Activated B cell treated with CpG ODN at 0.5 μM for 24 hours (primary cell): ENCODE measurements around the gene HOXA9. TPM values are rescaled to one million over a fixed set of nuclear protein-coding genes. Genes with fewer than 3 reads are reported as not detected.

Source experiments
- ATAC-seq: fragments of 200-7000 bp; cut with Tn5 transposase; one replicate; pipeline ENCODE4 v1.10.0; 2021; ENCODE audit warnings: low read depth, mild to moderate bottlenecking, moderate library complexity
- CTCF ChIA-PET: fragments of 350-600 bp; sonication (Branson Sonifier 250); formaldehyde crosslinking; loops from one replicate; lab custom pipeline; 2021; ENCODE audit warnings: antibody characterized with exemption; lab: Charles Lee
- POLR2A ChIA-PET: fragments of 350-600 bp; sonication (Branson Sonifier 250); formaldehyde crosslinking; loops from one replicate; lab custom pipeline; 2021; ENCODE audit warnings: antibody characterized with exemption; lab: Charles Lee
- DNase-seq: peaks from one replicate; pipeline ENCODE4 v3.0.0; 2022
- H3K27ac Mint-ChIP-seq: one replicate; pipeline ENCODE4 v1.8.0; 2020; ENCODE audit warnings: mixed read lengths
- H3K27me3 Mint-ChIP-seq: one replicate; pipeline ENCODE4 v1.8.0; 2021; ENCODE audit warnings: mixed read lengths
- H3K36me3 Mint-ChIP-seq: one replicate; pipeline ENCODE4 v1.8.0; 2021; ENCODE audit warnings: low read depth, mixed read lengths
- H3K4me1 Mint-ChIP-seq: one replicate; pipeline ENCODE4 v1.8.0; 2021; ENCODE audit warnings: mixed read lengths
- H3K4me3 Mint-ChIP-seq: one replicate; pipeline ENCODE4 v1.8.0; 2020; ENCODE audit warnings: mild to moderate bottlenecking, mixed read lengths
- H3K9me3 Mint-ChIP-seq: one replicate; pipeline ENCODE4 v1.8.0; 2020; ENCODE audit warnings: mixed read lengths
- intact Hi-C: fragments of 100-400 bp; cut with micrococcal nuclease; formaldehyde crosslinking; loops from one replicate; pipeline ENCODE4 v1.15.1; 2024
- total RNA-seq: library from RNA; stranded (reverse); gene quantifications from 2 replicates; pipeline ENCODE4 v1.2.3, GENCODE V29; 2022
- TF ChIP-seq, protein P1 (sequence below): fragments of 200-600 bp; IDR thresholded peaks from one replicate; pipeline ENCODE4 v1.8.0; 2022; ENCODE audit warnings: antibody characterized with exemption, mild to moderate bottlenecking

HOXA9 gene
- total RNA-seq, 1 donor from 2014 or later = not detected

DNA sequence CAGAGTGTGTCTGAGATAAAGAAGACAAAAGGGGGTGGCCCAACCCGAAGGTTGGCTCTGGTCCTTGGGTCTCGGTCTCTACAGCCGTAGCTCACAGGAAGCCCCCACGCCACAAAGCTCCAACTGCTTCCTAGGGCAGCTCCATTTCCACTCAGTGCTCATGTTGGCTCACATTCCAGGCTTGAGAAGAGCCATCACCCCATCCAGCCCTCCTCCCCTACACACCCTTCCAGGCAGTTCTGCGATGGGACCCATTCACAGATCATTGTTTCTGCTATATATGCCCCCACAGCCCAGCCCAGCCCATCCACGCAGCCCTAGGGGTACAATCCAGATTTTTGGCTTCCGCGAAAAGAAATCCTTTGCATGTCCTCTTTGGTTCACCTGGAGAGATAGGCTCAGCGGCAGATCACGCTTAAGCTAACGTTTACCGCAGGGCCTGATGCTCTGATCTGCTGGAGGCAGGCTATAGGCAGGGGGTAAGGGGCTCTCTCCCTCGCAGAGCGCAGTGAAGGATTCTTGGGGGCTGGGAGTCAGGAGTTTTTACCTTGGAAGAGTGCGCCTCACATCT is 25.9 kb upstream of the HOXA9 start:
- Mint-ChIP-seq H3K27me3 (peaks cover 73% of the 10 kb centered on the region), H3K4me3 (no peak overlapping the region), H3K36me3 (no peaks in the 10 kb centered on the region), H3K27ac (no peak overlapping the region), H3K4me1 (peaks cover 34% of the 10 kb centered on the region), H3K9me3 (no peaks in the 10 kb centered on the region)
- intact Hi-C loops = loop anchor here (10.0 kb wide), 2 partner anchors 1084 to 1764 kb away; partner anchors contain the start of gene TRIL
- DNase-seq (peak; percentile 12), ATAC-seq (no peak)
- POLR2A ChIA-PET = interaction anchor here (1.3 kb wide), 1 partner anchor 20 kb away, joined by 3 read pairs; no protein-coding TSS in a partner anchor
- TF ChIP-seq, protein P1, sequence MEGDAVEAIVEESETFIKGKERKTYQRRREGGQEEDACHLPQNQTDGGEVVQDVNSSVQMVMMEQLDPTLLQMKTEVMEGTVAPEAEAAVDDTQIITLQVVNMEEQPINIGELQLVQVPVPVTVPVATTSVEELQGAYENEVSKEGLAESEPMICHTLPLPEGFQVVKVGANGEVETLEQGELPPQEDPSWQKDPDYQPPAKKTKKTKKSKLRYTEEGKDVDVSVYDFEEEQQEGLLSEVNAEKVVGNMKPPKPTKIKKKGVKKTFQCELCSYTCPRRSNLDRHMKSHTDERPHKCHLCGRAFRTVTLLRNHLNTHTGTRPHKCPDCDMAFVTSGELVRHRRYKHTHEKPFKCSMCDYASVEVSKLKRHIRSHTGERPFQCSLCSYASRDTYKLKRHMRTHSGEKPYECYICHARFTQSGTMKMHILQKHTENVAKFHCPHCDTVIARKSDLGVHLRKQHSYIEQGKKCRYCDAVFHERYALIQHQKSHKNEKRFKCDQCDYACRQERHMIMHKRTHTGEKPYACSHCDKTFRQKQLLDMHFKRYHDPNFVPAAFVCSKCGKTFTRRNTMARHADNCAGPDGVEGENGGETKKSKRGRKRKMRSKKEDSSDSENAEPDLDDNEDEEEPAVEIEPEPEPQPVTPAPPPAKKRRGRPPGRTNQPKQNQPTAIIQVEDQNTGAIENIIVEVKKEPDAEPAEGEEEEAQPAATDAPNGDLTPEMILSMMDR = no peak
- CTCF ChIA-PET = interaction anchor here (1.2 to 1.9 kb wide), 2 partner anchors 12 to 41 kb away, joined by 5 to 6 read pairs; no protein-coding TSS in a partner anchor

DNA sequence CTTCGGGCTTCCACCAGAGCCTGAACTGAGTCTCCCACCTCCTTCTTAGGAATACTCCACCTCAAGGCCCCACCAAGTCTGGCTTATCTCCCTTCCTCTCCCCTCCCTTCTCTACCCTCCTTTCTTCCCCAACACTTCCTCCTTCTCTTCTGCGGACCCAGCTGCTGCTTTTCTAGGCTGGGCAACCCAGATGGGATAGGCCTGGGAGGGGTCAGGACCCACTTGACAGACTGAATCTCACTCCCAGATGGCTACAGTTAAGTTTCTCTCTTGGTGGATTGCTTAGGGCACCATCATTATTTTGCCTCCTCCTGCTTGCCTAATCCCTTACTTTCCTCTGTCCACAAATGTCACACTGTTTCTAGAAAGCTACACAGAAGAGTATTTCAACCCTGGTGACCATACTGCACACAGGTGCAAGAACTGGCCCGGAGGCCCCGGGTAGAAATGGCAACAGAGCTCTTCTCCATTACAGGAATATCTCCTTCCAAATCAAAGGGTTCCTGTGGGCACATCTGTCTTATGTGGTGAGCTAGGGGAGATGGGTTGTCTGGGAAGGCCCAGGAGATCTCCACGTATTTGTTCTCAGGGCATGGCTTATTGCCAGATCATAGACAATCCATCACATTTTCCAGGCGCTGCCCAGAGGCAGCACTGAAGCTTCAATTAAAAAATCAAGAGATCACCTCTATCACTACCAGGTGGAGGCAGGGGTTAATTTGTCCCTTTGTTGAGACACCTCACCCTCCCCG is 24.8 kb upstream of the HOXA9 start:
- intact Hi-C loops = loop anchor here (5.0 to 10.0 kb wide), 3 partner anchors 1085 to 1765 kb away; partner anchors contain the start of gene TRIL
- ATAC-seq (no peak), DNase-seq (peak; percentile 10)
- CTCF ChIA-PET = interaction anchor here (0.8 to 1.9 kb wide), 3 partner anchors 11 to 40 kb away, joined by 4 to 6 read pairs (median 5); no protein-coding TSS in a partner anchor
- Mint-ChIP-seq H3K9me3 (no peaks in the 10 kb centered on the region), H3K36me3 (no peaks in the 10 kb centered on the region), H3K27me3 (peaks cover 78% of the 10 kb centered on the region), H3K27ac (no peak overlapping the region), H3K4me1 (peaks cover 43% of the 10 kb centered on the region), H3K4me3 (no peak overlapping the region)
- POLR2A ChIA-PET = interaction anchor here (1.3 kb wide), 1 partner anchor 19 kb away, joined by 3 read pairs; no protein-coding TSS in a partner anchor
- TF ChIP-seq, protein P1 = no peak

DNA sequence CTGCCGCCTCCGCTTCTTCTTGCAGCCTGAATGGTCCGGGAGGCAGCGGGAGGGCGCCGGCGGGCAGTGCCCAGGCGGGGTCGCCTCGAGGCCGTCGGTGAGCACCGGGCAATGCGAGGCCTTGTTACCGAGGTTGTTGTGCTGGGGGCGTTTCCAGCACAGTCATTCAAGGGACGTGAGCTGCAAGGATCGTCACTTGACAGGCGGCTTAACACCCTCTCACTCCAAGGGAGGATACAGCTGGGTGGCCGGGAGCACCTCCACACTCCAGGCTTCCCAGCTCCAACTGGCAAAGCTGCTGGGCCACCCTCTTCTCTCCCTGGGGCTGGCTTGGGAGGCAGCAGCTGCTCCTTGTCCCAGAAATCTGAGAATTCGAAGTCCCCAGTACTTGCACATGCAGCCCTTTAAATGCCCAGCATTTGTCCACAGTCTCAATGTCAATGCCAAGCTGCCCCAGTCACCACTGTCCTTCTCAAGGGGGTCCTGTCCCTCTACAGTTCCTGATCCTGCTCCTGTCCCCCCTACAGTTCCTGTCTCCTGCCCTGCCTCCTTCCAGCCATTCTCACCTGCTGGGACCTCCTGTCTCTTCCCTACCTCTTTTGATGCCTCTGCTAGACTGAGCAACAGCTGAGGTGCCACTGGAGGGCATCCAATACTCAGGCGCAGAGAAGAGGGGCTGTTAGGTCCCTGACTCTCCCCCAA is 24.1 kb upstream of the HOXA9 start:
- CTCF ChIA-PET = interaction anchor here (1.9 kb wide), 1 partner anchor 10 kb away, joined by 5 read pairs; no protein-coding TSS in a partner anchor
- Mint-ChIP-seq H3K36me3 (no peaks in the 10 kb centered on the region), H3K27ac (no peak overlapping the region), H3K4me3 (no peak overlapping the region), H3K9me3 (no peaks in the 10 kb centered on the region), H3K4me1 (peaks cover 50% of the 10 kb centered on the region), H3K27me3 (peaks cover 78% of the 10 kb centered on the region)
- POLR2A ChIA-PET = no interaction called here
- TF ChIP-seq, protein P1 = no peak
- intact Hi-C loops = loop anchor here (5.0 kb wide), 1 partner anchor 1327 kb away; no protein-coding TSS in a partner anchor
- no peak for ATAC-seq
- DNase-seq = peak; percentile 14

DNA sequence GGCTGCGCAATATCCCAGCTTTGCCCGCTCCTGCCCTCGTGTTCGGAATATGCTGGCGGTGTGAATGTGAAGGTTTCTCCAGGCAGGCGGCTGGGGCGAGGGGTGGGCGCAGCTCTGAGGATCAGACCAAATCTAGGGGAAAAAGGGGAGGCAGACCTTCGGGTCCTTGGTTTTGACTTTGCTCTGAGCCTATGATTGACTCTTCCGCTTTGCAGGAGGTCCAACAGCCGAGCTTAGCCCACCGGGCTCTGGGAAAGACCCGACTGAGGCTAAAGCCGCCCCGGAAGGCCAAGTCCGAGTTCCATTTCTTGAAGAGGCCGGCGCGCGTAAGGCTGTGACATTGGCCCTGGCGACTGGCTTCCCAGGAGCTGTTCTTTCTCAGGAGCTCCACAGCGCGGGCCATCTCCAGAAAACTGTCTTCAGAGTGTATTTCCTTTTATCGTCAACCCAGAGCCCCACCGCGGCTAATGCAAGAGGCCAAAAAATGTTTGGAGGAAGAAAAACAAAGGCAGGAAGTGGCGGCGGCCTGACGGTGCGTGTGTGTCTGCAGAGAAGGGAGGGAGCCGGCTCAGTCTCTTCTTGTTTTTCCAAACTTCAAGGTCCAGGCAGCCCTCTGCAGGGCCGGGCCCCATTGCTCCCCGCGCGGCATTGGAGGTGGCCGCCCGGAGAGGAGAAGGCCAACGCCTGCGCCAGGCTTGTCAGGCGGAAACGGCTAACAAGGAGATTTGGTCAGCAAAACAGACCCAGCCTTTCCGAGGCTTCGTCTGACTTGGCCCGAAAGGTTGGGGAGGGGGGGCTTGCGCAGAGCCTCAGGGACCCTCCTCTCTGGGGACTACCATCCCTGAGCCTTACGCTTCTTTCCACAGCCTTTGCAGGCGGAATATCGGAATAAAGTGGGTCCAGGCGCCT is 23.3 kb upstream of the HOXA9 start:
- Mint-ChIP-seq H3K4me3 (peak overlapping the region; percentile 69), H3K27me3 (peaks cover 76% of the 10 kb centered on the region), H3K36me3 (no peaks in the 10 kb centered on the region), H3K9me3 (no peaks in the 10 kb centered on the region), H3K4me1 (peaks cover 54% of the 10 kb centered on the region), H3K27ac (no peak overlapping the region)
- TF ChIP-seq, protein P1 = no peak
- ATAC-seq (no peak), DNase-seq (peak; percentile 36)
- ChIA-PET POLR2A (interaction anchor here (1.4 kb wide), 1 partner anchor 26 kb away, joined by 3 read pairs; no protein-coding TSS in a partner anchor), CTCF (no interaction called here)
- intact Hi-C loops = loop anchor here (1.0 to 5.0 kb wide), 2 partner anchors 24 to 1326 kb away; no protein-coding TSS in a partner anchor
